GM23338 (cell line): ENCODE data around the gene CXXC1. TPM values are rescaled to one million over a fixed set of nuclear protein-coding genes. Genes with fewer than 3 reads are reported as not detected.

ENCODE experiments used
- ATAC-seq: fragments of 200-7000 bp; cut with Tn5 transposase; 3 replicates; pipeline ENCODE4 v1.9.1; 2020
- DNase-seq: peaks from one replicate; pipeline ENCODE4 v3.0.0-alpha.2; 2015; ENCODE audit warnings: low spot score
- H2AFZ ChIP-seq: fragments of 200-600 bp; sonication (generic); 2 replicates; pipeline ENCODE4 v1.8.0; 2016; ENCODE audit warnings: antibody characterized with exemption, mild to moderate bottlenecking, moderate library complexity
- H3F3A ChIP-seq: fragments of 200-600 bp; sonication (generic); replicated peaks from 2 replicates; pipeline ENCODE4 v1.8.0; 2017; ENCODE audit warnings: antibody characterized with exemption, mixed run types, low read depth
- H3K27ac ChIP-seq: fragments of 200-600 bp; sonication (generic); 2 replicates; pipeline ENCODE4 v1.6.1; 2016; ENCODE audit warnings: low read depth
- H3K27me3 ChIP-seq: fragments of 200-600 bp; sonication (generic); 2 replicates; pipeline ENCODE4 v1.8.0; 2016; ENCODE audit warnings: mild to moderate bottlenecking, mixed run types, moderate library complexity; ENCODE audit not compliant: insufficient read depth
- H3K36me3 ChIP-seq: fragments of 200-600 bp; sonication (generic); 2 replicates; pipeline ENCODE4 v1.8.0; 2016; ENCODE audit warnings: mild to moderate bottlenecking; ENCODE audit not compliant: insufficient read depth
- H3K4me1 ChIP-seq: fragments of 200-600 bp; sonication (generic); 2 replicates; pipeline ENCODE4 v1.8.0; 2016; ENCODE audit warnings: mild to moderate bottlenecking, moderate library complexity; ENCODE audit not compliant: insufficient read depth
- H3K4me2 ChIP-seq: fragments of 200-600 bp; sonication (generic); 2 replicates; pipeline ENCODE4 v1.7.1; 2017; ENCODE audit warnings: mixed run types
- H3K4me3 ChIP-seq: fragments of 200-600 bp; sonication (generic); 2 replicates; pipeline ENCODE4 v1.6.1; 2016; ENCODE audit warnings: mixed run types
- H3K79me2 ChIP-seq: fragments of 200-600 bp; sonication (generic); replicated peaks from 2 replicates; pipeline ENCODE4 v1.8.0; 2017; ENCODE audit warnings: mild to moderate bottlenecking; ENCODE audit not compliant: insufficient read depth
- H3K9me2 ChIP-seq: fragments of 200-600 bp; sonication (generic); 2 replicates; pipeline ENCODE4 v1.8.0; 2017; ENCODE audit not compliant: insufficient read depth
- H4K20me1 ChIP-seq: fragments of 200-600 bp; sonication (generic); replicated peaks from 2 replicates; pipeline ENCODE4 v1.8.0; 2017; ENCODE audit warnings: mild to moderate bottlenecking; ENCODE audit not compliant: insufficient read depth
- H3K27ac Mint-ChIP-seq: 2 replicates; pipeline ENCODE4 v1.8.0; 2020; ENCODE audit warnings: inconsistent platforms, mild to moderate bottlenecking, moderate library complexity, mixed read lengths
- H3K27me3 Mint-ChIP-seq: 3 replicates; pipeline ENCODE4 v1.8.0; 2022; ENCODE audit warnings: low read depth, mild to moderate bottlenecking, moderate library complexity, mixed read lengths, inconsistent platforms; ENCODE audit not compliant: insufficient read depth, poor library complexity
- H3K36me3 Mint-ChIP-seq: 3 replicates; pipeline ENCODE4 v1.8.0; 2021; ENCODE audit warnings: low read depth, mild to moderate bottlenecking, inconsistent platforms, moderate library complexity, mixed read lengths
- H3K4me1 Mint-ChIP-seq: 3 replicates; pipeline ENCODE4 v1.8.0; 2020; ENCODE audit warnings: mild to moderate bottlenecking, inconsistent platforms, mixed read lengths
- H3K4me3 Mint-ChIP-seq: 3 replicates; pipeline ENCODE4 v1.8.0; 2021; ENCODE audit warnings: moderate library complexity, mild to moderate bottlenecking, inconsistent platforms, mixed read lengths
- H3K9me3 Mint-ChIP-seq: 3 replicates; pipeline ENCODE4 v1.8.0; 2020; ENCODE audit warnings: moderate library complexity, mild to moderate bottlenecking, inconsistent platforms, mixed read lengths
- CREB1 ChIP-seq: fragments of 250-450 bp; sonication (Bioruptor Pico); IDR thresholded peaks from 2 replicates; pipeline ENCODE4 v1.5.0; 2020; ENCODE audit warnings: low read depth, mild to moderate bottlenecking, moderate library complexity
- CTCF ChIP-seq, 2 experiments: fragments of 200-600 bp in 1 of 2; sonication (generic) in 1 of 2; conservative IDR thresholded peaks; 2 replicates each; pipeline versions ENCODE4 v1.5.1 to v1.6.1; 2016 to 2017; ENCODE audit warnings: antibody characterized with exemption in 2 of 2, low read depth in 2 of 2, mild to moderate bottlenecking in 2 of 2, moderate library complexity in 1 of 2
- ETS1 ChIP-seq: IDR thresholded peaks from 2 replicates; pipeline ENCODE4 v1.6.1; 2016; ENCODE audit warnings: antibody characterized with exemption
- EZH2 ChIP-seq: fragments of 200-600 bp; sonication (generic); IDR thresholded peaks from one replicate; pipeline ENCODE4 v1.8.0; 2017; ENCODE audit warnings: antibody characterized with exemption, mild to moderate bottlenecking, low read depth; ENCODE audit not compliant: unreplicated experiment
- EZH2phosphoT487 ChIP-seq: fragments of 200-600 bp; sonication (generic); IDR thresholded peaks from one replicate; pipeline ENCODE4 v1.8.1; 2018; ENCODE audit warnings: antibody characterized with exemption; ENCODE audit not compliant: unreplicated experiment
- JUNB ChIP-seq: IDR thresholded peaks from one replicate; pipeline ENCODE4 v1.6.1; 2016; ENCODE audit warnings: antibody characterized with exemption; ENCODE audit not compliant: unreplicated experiment
- NANOG ChIP-seq: IDR thresholded peaks from 2 replicates; pipeline ENCODE4 v1.6.1; 2016; ENCODE audit warnings: antibody characterized with exemption, borderline replicate concordance
- POLR2AphosphoS5 ChIP-seq: IDR thresholded peaks from 2 replicates; pipeline ENCODE4 v1.6.1; 2016; ENCODE audit warnings: antibody characterized with exemption, low read depth
- STAT1 ChIP-seq: IDR thresholded peaks from one replicate; pipeline ENCODE4 v1.6.1; 2016; ENCODE audit warnings: antibody characterized with exemption; ENCODE audit not compliant: unreplicated experiment
- ZNF331 ChIP-seq: fragments of 250-450 bp; sonication (Bioruptor Pico); IDR thresholded peaks from 2 replicates; pipeline ENCODE4 v1.5.0; 2020; ENCODE audit warnings: low read depth, mild to moderate bottlenecking, moderate library complexity
- ZNF462 ChIP-seq: fragments of 250-450 bp; sonication (Bioruptor Pico); IDR thresholded peaks from 2 replicates; pipeline ENCODE4 v1.5.0; 2020; ENCODE audit warnings: mild to moderate bottlenecking, moderate library complexity
- polyA plus RNA-seq: library from polyadenylated mRNA; unstranded; fragments of >200 nt; fragmentation: Nextera tagmentation; extraction: Ambion mirVana; gene quantifications from 2 replicates; pipeline ENCODE4 v1.2.1, GENCODE V29; 2016
- total RNA-seq: library from RNA; depleted of rRNA; stranded (reverse); fragments of >200 nt; shearing (Covaris generic); gene quantifications from 2 replicates; pipeline ENCODE4 v1.2.3, GENCODE V29; 2014
- TF ChIP-seq, protein P1 (sequence below): IDR thresholded peaks from one replicate; pipeline ENCODE4 v1.6.1; 2018; ENCODE audit warnings: antibody characterized with exemption; ENCODE audit not compliant: unreplicated experiment

CXXC1 gene
- total and polyA plus RNA-seq, 2 experiments from 2014 or later = 59.0 to 74.3 TPM

- TF ChIP-seq, protein P1, sequence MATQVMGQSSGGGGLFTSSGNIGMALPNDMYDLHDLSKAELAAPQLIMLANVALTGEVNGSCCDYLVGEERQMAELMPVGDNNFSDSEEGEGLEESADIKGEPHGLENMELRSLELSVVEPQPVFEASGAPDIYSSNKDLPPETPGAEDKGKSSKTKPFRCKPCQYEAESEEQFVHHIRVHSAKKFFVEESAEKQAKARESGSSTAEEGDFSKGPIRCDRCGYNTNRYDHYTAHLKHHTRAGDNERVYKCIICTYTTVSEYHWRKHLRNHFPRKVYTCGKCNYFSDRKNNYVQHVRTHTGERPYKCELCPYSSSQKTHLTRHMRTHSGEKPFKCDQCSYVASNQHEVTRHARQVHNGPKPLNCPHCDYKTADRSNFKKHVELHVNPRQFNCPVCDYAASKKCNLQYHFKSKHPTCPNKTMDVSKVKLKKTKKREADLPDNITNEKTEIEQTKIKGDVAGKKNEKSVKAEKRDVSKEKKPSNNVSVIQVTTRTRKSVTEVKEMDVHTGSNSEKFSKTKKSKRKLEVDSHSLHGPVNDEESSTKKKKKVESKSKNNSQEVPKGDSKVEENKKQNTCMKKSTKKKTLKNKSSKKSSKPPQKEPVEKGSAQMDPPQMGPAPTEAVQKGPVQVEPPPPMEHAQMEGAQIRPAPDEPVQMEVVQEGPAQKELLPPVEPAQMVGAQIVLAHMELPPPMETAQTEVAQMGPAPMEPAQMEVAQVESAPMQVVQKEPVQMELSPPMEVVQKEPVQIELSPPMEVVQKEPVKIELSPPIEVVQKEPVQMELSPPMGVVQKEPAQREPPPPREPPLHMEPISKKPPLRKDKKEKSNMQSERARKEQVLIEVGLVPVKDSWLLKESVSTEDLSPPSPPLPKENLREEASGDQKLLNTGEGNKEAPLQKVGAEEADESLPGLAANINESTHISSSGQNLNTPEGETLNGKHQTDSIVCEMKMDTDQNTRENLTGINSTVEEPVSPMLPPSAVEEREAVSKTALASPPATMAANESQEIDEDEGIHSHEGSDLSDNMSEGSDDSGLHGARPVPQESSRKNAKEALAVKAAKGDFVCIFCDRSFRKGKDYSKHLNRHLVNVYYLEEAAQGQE = no peak
These were observed 14.1 kb downstream of the CXXC1 start (continued) for GRCh38 chr18:50273203-50274043.

- Mint-ChIP-seq H3K9me3 (no peaks in the 10 kb centered on the region; the same call in 2 of the 3 replicates), H3K4me3 (no peak overlapping the region), H3K4me1 (peaks cover 2% of the 10 kb centered on the region; the same call in 1 of the 3 replicates), H3K27me3 (peaks cover 2% of the 10 kb centered on the region), H3K27ac (no peak overlapping the region), H3K36me3 (peaks cover 57% of the 10 kb centered on the region)
- Histone ChIP-seq H4K20me1 (no peaks in the 10 kb centered on the region; the same call in 1 of the 2 replicates), H3K79me2 (no peaks in the 10 kb centered on the region), H3K4me1 (0 out of 2 replicates have a peak, but pooled peaks cover 3% of the 10 kb centered on the region), H3F3A (no peaks in the 10 kb centered on the region), H3K4me3 (no peak overlapping the region), H3K27ac (no peak overlapping the region), H3K4me2 (no peak overlapping the region), H3K27me3 (no peaks in the 10 kb centered on the region), H3K9me2 (no peaks in the 10 kb centered on the region), H3K36me3 (peaks cover 11% of the 10 kb centered on the region; the same call in 1 of the 2 replicates), H2AFZ (no peak overlapping the region)
- no peak for ATAC-seq
- DNase-seq = no peak
- TF ChIP-seq EZH2phosphoT487 = no peak
- TF ChIP-seq NANOG = no peak
- no peak for TF ChIP-seq EZH2
- TF ChIP-seq CTCF (conservative IDR thresholded peaks at IDR 0.05; ENCODE audit: low read depth in 2 of 2) = no peak
- TF ChIP-seq JUNB = no peak
- no peak for TF ChIP-seq ZNF331 (CRISPR knock-in tag)
- no peak for TF ChIP-seq POLR2AphosphoS5
- no peak for TF ChIP-seq CREB1 (CRISPR knock-in tag)
- TF ChIP-seq STAT1 = no peak
- TF ChIP-seq ETS1 = no peak
- no peak for TF ChIP-seq ZNF462 (CRISPR knock-in tag)
These were observed 14.9 kb downstream of the CXXC1 start for GRCh38 chr18:50272568-50272967.
